Articular chondrocyte of knee joint (primary cell): ENCODE results near the gene LRRC37B. TPM values are rescaled to one million over a fixed set of nuclear protein-coding genes. Genes with fewer than 3 reads are reported as not detected.

ENCODE experiments used
- small RNA-seq: library from RNA; depleted of rRNA; stranded (forward); fragments of <200 nt; gene quantifications from one replicate; pipeline ENCODE3, GENCODE V24; 2012
- total RNA-seq: library from RNA; depleted of rRNA; stranded (reverse); fragments of >200 nt; gene quantifications from 2 replicates; pipeline ENCODE4 v1.2.3, GENCODE V29; 2012

The LRRC37B gene
- 19.9 and 20.1 TPM in 2 replicates for total RNA-seq

DNA sequence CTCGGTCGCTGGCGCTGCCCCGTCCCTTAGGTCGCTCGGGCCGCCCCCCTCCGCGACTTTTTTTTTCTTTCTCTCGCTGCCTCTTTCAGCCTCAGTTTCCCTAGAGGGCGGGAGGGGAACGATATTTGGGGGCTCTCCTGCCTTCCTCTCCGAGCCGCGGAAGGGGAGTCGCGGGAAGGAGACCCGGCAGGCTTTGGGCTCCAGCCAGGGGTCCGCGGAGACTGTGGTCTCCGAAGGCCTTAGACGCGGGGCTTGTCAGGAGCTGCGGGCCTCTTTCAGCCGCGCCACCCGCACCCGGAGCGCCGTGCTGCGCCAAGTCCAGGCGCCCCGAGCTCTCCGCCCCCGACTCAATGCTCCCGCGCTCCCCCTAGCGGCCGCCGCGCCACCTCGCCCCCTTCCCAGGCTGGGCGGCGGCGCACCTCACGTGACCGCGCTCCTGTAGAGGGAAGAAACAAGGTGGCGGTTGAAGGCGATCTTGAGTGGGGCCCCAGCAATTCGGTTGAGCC lies at the start of gene LRRC37B:
TSS of gene LRRC37B (plus strand) at position 427 of the 506 bp plus-strand sequence. CDS start 14,010 bp downstream, outside the sequence.

Small RNAs within 50 kb of the gene (small RNA-seq; reads per million reads assigned to genes)
- gene AC090616.4 (not detected), gene RNA5SP437 (not detected)

Other genes with a start within 250 kb of the LRRC37B start
- gene COPRS, start 148.1 kb upstream of the LRRC37B start, total RNA-seq = 102 and 107 TPM in 2 replicates
- 54.2 and 61.3 TPM in 2 replicates for gene UTP6, start 105.7 kb upstream of the LRRC37B start, total RNA-seq
- 29.9 and 31.1 TPM in 2 replicates for gene SUZ12, start 70.4 kb upstream of the LRRC37B start, total RNA-seq
- gene RHOT1, start 135.1 kb downstream of the LRRC37B start, total RNA-seq = 46.8 and 54.7 TPM in 2 replicates